Measurements from ENCODE around the gene PHEX.

Gene PHEX

DNA sequence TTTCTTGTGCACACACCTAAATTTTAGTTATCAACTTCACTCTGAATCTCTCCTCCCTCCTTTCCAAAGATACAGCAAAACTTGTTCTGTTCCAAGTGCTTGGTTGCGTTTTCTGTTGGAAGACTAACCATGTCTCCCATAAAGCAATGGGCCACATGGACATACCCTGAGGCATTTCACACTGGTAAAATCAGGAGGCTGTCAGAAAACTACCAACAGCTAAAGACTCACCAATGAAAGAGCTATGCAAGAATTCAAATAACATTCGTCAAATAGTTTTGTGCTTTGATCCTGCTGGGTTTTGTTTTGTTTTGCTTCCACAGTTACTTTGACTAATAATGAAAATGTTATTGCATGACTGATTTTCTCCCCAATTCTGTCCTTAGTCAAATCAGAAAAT is 46.0 kb downstream of the PHEX start:
- TF ChIP-seq POLR2AphosphoS5 (IDR thresholded peaks at IDR 0.05; ENCODE audit: low read depth, low read length) = no peak
- TF ChIP-seq TAF1 (IDR thresholded peaks at IDR 0.05; ENCODE audit: borderline replicate concordance, insufficient read depth, low read length) = no peak
- TF ChIP-seq, protein P1, sequence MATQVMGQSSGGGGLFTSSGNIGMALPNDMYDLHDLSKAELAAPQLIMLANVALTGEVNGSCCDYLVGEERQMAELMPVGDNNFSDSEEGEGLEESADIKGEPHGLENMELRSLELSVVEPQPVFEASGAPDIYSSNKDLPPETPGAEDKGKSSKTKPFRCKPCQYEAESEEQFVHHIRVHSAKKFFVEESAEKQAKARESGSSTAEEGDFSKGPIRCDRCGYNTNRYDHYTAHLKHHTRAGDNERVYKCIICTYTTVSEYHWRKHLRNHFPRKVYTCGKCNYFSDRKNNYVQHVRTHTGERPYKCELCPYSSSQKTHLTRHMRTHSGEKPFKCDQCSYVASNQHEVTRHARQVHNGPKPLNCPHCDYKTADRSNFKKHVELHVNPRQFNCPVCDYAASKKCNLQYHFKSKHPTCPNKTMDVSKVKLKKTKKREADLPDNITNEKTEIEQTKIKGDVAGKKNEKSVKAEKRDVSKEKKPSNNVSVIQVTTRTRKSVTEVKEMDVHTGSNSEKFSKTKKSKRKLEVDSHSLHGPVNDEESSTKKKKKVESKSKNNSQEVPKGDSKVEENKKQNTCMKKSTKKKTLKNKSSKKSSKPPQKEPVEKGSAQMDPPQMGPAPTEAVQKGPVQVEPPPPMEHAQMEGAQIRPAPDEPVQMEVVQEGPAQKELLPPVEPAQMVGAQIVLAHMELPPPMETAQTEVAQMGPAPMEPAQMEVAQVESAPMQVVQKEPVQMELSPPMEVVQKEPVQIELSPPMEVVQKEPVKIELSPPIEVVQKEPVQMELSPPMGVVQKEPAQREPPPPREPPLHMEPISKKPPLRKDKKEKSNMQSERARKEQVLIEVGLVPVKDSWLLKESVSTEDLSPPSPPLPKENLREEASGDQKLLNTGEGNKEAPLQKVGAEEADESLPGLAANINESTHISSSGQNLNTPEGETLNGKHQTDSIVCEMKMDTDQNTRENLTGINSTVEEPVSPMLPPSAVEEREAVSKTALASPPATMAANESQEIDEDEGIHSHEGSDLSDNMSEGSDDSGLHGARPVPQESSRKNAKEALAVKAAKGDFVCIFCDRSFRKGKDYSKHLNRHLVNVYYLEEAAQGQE (IDR thresholded peaks at IDR 0.05; ENCODE audit: insufficient read depth in 1 of 2, low read depth in 2 of 2, low read length in 2 of 2) = no peak
- TF ChIP-seq FOXP2 (optimal IDR thresholded peaks at IDR 0.05; ENCODE audit: borderline replicate concordance, extremely low read depth, extremely low read length, insufficient read depth) = no peak
- no peak for TF ChIP-seq SIN3A (IDR thresholded peaks at IDR 0.05; ENCODE audit: borderline replicate concordance, insufficient read depth, low read length)

GRCh38 chrX:22081475-22082092 is 49.5 kb downstream of the PHEX start:
- TF ChIP-seq POLR2AphosphoS5 (IDR thresholded peaks at IDR 0.05; ENCODE audit: low read depth, low read length) (no peak), FOXP2 (optimal IDR thresholded peaks at IDR 0.05; ENCODE audit: borderline replicate concordance, extremely low read depth, extremely low read length, insufficient read depth) (no peak), SIN3A (IDR thresholded peaks at IDR 0.05; ENCODE audit: borderline replicate concordance, insufficient read depth, low read length) (no peak), TAF1 (IDR thresholded peaks at IDR 0.05; ENCODE audit: borderline replicate concordance, insufficient read depth, low read length) (no peak)
- TF ChIP-seq, protein P1 (IDR thresholded peaks at IDR 0.05; ENCODE audit: insufficient read depth in 1 of 2, low read depth in 2 of 2, low read length in 2 of 2) = no peak

DNA sequence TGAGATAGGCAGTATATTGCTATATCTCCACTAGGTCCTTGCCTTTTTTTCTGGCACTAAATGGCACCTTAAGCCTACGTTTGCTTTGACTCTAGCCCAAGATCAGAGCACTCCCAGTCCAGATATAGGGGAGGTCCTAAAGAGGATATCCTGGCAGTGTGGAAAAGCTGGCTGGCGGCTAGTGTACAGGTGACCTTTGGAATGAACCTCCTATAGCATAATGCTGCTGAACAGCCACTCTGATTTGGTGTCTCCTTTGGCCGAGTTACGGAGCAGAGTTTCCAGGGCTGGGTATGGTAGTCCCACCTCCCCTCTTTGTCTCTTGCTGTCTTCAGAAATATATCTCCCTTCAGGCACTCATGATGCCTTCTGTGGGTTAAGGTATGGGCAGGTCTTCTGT is 53.9 kb downstream of the PHEX start:
- TF ChIP-seq, protein P1 (IDR thresholded peaks at IDR 0.05; ENCODE audit: insufficient read depth in 1 of 2, low read depth in 2 of 2, low read length in 2 of 2) = no peak
- TF ChIP-seq SIN3A (IDR thresholded peaks at IDR 0.05; ENCODE audit: borderline replicate concordance, insufficient read depth, low read length) = no peak
- no peak for TF ChIP-seq TAF1 (IDR thresholded peaks at IDR 0.05; ENCODE audit: borderline replicate concordance, insufficient read depth, low read length)
- TF ChIP-seq POLR2AphosphoS5 (IDR thresholded peaks at IDR 0.05; ENCODE audit: low read depth, low read length) = no peak
- TF ChIP-seq FOXP2 (optimal IDR thresholded peaks at IDR 0.05; ENCODE audit: borderline replicate concordance, extremely low read depth, extremely low read length, insufficient read depth) = no peak

DNA sequence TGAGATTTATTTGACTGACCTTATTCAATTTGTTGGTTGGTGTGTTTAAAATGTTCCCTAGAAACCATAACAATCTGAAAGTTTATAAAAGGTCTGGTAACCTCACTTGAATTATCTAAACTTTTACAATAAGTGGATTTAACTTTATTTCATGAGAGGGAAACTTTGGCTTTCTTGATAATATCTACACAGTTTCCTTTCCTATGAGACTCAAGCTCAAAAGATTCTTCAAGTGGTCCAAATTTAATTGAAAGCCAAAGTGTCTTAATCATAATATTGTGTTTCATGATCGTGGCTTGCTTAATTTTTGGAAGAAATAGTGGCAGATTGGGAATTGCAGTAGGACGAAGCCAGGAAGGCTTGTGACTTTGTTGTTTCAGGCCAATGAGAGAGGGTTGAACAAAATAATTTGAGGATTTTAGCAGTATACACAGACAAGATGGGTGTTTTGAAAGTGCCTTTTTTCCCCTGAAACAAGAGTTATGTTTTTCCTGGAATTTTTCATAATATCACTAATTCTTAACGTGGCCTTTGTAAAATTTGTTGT is 55.0 kb downstream of the PHEX start:
- no peak for TF ChIP-seq TAF1 (IDR thresholded peaks at IDR 0.05; ENCODE audit: borderline replicate concordance, insufficient read depth, low read length)
- no peak for TF ChIP-seq FOXP2 (optimal IDR thresholded peaks at IDR 0.05; ENCODE audit: borderline replicate concordance, extremely low read depth, extremely low read length, insufficient read depth)
- no peak for TF ChIP-seq SIN3A (IDR thresholded peaks at IDR 0.05; ENCODE audit: borderline replicate concordance, insufficient read depth, low read length)
- no peak for TF ChIP-seq POLR2AphosphoS5 (IDR thresholded peaks at IDR 0.05; ENCODE audit: low read depth, low read length)
- TF ChIP-seq, protein P1 (IDR thresholded peaks at IDR 0.05; ENCODE audit: insufficient read depth in 1 of 2, low read depth in 2 of 2, low read length in 2 of 2) = no peak
